GM12872 (cell line): ENCODE measurements around the gene LHFPL6.

Experiments
- TF ChIP-seq, protein P1 (sequence below): IDR thresholded peaks from 3 replicates; pipeline ENCODE4 v1.5.1; 2011; ENCODE audit warnings: low read depth, mild to moderate bottlenecking, low read length, moderate library complexity; ENCODE audit not compliant: insufficient read depth

LHFPL6 gene

DNA sequence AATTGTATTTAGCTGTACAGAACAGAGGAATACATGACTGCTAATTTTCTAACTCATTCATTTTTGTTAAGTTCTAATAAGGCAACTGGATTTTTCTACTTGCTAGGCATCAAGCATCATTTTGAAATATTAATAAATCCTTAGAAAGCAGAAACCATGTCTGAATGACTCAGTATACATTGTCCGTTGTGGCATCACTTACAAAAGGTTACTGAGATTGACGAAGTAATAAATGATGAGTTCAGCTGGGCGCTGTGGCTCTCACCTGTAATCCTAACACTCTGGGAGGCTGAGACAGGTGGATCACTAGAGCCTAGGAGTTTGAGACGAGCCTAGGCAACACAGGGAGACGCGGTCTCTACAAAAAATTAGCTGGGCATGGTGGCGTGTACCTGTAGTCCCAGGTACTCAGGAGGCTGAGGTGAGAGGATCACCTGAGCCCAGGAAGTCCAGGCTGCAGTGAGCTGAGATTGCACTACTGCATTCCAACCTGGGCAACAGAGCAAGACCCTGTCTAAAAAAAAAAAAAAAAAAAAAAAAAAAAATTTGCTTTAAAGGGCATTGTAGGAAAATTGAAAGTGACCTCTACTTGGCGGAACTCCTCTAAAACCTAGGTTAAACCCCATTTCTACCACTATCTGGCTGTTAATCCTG lies 36.6 kb downstream of the LHFPL6 start:
- TF ChIP-seq, protein P1, sequence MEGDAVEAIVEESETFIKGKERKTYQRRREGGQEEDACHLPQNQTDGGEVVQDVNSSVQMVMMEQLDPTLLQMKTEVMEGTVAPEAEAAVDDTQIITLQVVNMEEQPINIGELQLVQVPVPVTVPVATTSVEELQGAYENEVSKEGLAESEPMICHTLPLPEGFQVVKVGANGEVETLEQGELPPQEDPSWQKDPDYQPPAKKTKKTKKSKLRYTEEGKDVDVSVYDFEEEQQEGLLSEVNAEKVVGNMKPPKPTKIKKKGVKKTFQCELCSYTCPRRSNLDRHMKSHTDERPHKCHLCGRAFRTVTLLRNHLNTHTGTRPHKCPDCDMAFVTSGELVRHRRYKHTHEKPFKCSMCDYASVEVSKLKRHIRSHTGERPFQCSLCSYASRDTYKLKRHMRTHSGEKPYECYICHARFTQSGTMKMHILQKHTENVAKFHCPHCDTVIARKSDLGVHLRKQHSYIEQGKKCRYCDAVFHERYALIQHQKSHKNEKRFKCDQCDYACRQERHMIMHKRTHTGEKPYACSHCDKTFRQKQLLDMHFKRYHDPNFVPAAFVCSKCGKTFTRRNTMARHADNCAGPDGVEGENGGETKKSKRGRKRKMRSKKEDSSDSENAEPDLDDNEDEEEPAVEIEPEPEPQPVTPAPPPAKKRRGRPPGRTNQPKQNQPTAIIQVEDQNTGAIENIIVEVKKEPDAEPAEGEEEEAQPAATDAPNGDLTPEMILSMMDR: no peak

DNA sequence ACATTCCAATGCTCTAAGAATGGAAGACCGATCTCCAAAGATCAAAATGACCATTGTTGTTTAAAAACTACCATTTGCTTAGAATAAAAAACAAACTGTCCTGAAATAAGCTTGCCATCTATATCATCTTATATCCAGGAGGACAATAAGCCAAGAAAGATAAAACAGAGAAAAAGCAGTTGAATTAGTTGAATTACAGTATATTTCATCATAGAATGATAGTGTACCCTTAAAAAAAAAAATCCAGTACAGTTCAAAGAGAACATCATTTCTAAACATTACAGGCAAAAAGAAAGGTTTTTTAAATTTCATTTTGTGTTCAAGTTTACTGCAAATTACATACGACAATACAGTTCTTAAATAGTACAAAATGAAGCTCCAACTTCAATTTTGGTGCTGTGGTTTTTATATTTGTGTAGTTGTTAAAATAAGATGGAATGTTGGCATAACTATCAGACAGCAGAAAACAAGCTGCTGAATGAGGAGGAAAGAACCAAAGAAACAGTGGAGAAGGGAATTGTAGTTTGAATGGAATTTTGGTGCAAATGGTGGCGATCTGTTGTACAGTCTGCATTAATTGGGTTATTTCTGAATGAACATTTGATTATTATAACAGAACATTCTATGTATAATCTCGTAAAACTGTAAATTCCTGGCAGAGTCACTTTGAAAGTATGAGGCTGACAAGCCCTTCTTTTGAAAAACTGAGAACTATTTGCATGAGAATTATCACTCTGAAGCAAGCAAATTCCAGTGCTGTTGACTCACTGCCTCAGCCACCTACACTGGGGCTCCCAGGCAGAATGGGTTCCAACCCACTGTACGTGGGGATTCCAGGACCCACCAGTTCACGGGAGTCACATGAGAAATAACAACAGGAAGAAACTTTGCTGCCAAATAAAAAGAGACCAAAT lies 37.7 kb downstream of the LHFPL6 start:
- TF ChIP-seq, protein P1: no peak

DNA sequence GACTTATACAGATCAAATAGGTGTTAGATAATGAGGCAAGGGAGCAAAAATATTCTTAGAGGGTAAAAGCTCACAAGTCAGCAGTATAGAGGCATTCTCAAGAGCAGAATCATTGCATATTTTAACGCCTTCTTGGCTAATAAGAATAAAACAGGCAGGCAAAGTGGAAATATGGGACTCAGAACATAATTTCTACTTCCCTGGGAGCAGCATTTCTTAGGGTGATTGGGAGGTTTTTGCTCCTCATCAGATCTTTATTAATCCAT lies 39.6 kb downstream of the LHFPL6 start:
- TF ChIP-seq, protein P1: no peak

DNA sequence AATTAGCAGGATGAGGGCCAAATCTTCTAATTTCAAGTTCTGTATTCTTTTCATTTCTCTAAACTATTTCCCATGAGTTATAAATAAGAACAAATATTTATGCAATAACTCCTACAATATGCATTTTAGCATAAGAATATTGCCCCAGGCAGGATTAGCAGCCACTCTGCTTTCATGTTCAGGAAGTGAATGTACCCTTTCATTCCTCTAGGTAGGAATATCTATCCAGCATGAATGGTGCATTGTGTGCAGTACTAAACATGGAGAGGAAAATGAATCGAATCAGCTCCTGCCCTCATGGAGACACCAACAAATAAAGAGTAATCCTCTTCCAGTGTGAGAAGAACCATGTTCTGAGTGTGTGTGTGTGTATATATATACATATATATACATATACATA lies 41.0 kb downstream of the LHFPL6 start:
- TF ChIP-seq, protein P1: no peak

DNA sequence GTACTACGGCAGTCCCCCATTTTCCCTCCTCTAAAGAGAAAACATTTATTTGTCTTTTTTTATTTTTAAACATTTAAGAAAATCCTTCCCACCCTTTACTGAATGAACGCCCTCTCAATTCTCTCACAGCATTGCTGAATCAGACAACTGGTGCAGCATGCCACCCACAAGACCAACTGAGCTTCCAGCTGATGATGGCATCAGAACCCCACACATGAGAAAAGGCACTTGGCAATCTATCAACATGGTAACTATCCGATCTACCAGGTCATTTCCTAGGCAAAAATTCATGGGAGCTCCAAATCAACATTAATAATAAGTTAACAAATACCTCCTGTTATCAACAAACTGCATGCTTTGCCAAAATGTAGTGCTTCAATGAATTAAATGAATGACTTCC lies 43.1 kb downstream of the LHFPL6 start:
- TF ChIP-seq, protein P1: no peak

DNA sequence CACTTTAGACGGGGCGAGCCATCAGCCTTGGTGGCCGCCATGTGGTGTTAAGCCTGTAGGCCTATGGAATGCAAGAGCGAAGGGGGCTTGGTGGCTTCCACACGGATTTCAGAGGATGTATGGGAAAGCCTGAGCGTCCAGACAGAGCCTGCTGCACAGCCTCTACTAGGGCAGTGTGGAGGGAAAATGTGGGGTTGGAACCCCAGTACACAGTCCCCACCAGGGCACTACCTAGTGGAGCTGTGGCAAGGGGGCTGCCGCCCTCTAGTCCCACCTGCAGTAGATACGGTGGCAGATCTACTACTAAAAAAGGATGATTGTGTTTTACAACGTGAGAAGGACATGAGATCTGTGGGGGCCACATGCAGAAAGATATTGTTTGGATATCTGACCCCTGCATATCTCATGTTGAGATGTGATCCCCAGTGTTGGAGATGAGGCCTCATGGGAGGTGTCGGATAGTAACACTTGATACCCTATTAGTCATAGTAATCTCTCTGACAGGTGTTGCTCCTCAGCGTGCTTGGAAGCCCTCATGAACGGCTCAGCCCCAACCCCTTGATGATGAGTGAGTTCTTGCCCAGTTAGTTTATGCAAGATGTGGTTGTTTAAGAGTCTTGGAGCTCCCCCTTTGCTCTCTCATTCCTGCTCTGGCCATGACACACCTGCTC lies 45.6 kb downstream of the LHFPL6 start:
- TF ChIP-seq, protein P1: no peak

DNA sequence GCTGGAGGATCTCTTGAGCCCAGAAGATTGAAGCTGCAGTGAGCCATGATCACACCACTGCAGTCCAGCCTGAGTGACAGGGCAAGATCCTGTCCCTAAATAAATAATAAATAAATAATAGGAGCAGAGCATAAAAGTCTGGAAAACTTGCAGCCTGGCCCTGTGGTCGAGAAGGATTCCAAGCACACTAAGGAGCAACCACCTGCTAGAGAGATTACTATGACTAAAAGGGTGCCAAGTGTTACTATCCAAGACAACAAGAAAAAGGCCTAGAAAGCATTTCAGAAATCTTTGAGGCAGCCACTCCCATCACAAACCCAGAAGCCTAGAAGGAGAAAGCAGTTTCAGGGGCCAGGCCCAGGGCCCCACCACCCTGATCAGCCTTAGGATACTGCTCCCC lies 46.1 kb downstream of the LHFPL6 start:
- TF ChIP-seq, protein P1: no peak
